Peyer's patch (tissue), 4 donors: ENCODE data around the gene OSBPL9.

Experiments
- POLR2A ChIP-seq, 2 donors: fragments of 450-650 bp; IDR thresholded peaks; one replicate each; pipeline ENCODE4 v1.5.1; 2017; ENCODE audit warnings: antibody characterized with exemption in 2 of 2, mild to moderate bottlenecking in 2 of 2, moderate library complexity in 2 of 2
- TF ChIP-seq, protein P1 (sequence below), 6 experiments: fragments of 450-650 bp in 4 of 6; fragments of 200-600 bp in 2 of 6; sonication (generic) in 1 of 6; IDR thresholded peaks; one replicate each; pipeline ENCODE4 v1.5.1; 2017 to 2019; ENCODE audit warnings: antibody characterized with exemption in 6 of 6, mild to moderate bottlenecking in 3 of 6, moderate library complexity in 1 of 6

DNA sequence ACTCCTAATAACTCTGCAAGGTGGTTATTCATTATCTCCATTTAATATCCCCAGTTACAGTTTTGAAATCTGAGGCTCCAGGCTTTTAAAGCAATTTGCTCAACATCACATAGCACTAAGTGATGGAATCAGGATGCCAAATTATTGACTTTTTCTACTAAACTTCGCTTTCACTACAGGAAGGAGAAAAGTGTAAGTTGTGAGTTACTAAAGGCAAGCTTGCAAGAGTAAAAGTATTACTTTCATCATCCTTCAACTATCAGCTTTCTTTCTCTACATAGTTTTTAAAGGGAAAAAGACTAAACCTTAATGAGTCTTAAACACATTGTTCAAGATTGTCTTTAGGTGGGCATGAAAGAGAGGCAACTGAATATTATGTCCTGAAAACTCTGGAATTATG lies 1.8 kb downstream of the OSBPL9 start:
- TF ChIP-seq, protein P1, sequence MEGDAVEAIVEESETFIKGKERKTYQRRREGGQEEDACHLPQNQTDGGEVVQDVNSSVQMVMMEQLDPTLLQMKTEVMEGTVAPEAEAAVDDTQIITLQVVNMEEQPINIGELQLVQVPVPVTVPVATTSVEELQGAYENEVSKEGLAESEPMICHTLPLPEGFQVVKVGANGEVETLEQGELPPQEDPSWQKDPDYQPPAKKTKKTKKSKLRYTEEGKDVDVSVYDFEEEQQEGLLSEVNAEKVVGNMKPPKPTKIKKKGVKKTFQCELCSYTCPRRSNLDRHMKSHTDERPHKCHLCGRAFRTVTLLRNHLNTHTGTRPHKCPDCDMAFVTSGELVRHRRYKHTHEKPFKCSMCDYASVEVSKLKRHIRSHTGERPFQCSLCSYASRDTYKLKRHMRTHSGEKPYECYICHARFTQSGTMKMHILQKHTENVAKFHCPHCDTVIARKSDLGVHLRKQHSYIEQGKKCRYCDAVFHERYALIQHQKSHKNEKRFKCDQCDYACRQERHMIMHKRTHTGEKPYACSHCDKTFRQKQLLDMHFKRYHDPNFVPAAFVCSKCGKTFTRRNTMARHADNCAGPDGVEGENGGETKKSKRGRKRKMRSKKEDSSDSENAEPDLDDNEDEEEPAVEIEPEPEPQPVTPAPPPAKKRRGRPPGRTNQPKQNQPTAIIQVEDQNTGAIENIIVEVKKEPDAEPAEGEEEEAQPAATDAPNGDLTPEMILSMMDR (IDR thresholded peaks at IDR 0.05), result no peak
- no peak for TF ChIP-seq POLR2A (IDR thresholded peaks at IDR 0.05)
